SKM-1 treated with dmso at 0.1 percent for 144 hours (cell line): ENCODE measurements around the gene RPRD1B.
A peak's percentile ranks its signal among the peaks of the same experiment; 100 is the strongest.

ENCODE experiments used
- DNase-seq: peaks from one replicate; lab custom pipeline; 2025; ENCODE audit not compliant: unreplicated experiment; lab: John Stamatoyannopoulos, UW

Gene RPRD1B, protein sequence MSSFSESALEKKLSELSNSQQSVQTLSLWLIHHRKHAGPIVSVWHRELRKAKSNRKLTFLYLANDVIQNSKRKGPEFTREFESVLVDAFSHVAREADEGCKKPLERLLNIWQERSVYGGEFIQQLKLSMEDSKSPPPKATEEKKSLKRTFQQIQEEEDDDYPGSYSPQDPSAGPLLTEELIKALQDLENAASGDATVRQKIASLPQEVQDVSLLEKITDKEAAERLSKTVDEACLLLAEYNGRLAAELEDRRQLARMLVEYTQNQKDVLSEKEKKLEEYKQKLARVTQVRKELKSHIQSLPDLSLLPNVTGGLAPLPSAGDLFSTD

DNA sequence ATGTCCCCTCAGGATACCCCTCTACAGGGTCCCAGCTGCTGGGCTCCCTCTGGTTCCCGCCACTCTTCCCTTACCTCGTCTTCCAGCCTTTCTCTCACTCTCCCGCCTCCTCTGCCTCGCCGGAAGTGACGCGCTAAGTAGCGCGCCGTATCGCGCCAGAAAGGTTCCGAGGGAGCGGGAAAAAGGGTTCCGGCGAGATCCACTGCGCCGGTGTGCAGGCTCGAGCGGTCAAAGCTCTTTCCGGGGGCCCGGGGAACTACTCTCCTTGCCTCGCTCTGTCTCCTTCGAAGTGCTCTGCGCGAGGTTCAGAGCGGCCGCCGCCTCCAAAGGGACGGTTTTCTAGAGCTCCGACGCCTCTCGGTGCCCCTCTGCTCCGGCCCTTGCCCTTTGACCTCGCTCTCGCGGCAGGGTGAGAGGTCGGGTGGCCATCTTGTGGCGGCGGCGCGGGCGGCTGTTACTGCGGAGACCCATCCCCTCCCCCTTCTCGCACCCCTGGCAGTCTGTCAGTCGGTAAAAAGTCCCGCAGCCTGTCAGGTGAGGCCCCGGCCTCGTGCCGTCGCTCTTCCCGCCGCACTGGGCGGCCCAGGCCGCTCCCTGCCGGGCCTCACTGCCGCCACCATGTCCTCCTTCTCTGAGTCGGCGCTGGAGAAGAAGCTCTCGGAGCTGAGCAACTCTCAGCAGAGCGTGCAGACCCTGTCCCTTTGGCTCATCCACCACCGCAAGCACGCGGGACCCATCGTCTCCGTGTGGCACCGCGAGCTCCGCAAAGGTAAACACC lies at the start of gene RPRD1B, which contains the start of gene TTI1:
RPRD1B (plus strand) TSS at position 417 of the 778 bp plus-strand sequence; CDS start at position 619, 202 bp downstream.
TTI1 (minus strand) TSS at position 127 of the 778 bp plus-strand sequence. CDS start 19,640 bp downstream, outside the sequence.
- DNase-seq: peak; percentile 90

DNA sequence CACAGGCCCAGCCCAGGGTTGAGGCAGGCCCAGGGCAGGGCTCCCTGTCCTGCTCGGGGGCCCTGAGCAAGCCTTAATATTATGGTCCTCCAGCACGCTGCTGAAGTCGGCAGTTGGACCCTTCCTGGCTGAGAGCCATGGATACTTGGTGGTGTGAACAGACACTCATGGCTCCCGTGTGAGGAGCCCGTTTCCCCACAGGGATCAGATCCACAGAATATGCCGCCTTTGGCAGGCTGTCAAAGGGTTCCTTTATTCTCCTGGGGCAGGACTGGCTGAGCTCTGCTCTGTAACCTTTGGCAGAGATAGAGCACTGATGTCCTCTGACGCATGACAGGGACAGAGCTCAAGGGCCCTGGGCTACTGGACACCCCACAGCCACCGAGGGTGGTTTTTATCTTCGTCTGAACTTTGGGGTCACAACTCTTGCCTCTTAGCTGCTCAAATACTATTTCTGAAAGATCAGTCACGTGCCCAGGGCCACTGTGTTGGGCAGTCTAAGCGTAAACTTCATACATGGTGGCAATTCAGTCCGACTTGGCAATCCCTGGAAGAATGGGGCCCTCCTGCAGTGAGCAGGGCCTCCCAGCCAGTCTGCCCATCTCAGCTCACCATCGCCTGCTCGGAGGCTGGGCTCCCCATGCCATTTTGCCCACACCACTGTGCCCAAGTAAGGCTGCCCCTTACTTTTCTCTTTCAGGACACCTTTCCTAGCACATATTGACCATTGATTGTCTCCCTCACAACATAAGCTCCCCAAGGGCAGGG lies 49.3 kb upstream of the RPRD1B start:
- DNase-seq: no peak

DNA sequence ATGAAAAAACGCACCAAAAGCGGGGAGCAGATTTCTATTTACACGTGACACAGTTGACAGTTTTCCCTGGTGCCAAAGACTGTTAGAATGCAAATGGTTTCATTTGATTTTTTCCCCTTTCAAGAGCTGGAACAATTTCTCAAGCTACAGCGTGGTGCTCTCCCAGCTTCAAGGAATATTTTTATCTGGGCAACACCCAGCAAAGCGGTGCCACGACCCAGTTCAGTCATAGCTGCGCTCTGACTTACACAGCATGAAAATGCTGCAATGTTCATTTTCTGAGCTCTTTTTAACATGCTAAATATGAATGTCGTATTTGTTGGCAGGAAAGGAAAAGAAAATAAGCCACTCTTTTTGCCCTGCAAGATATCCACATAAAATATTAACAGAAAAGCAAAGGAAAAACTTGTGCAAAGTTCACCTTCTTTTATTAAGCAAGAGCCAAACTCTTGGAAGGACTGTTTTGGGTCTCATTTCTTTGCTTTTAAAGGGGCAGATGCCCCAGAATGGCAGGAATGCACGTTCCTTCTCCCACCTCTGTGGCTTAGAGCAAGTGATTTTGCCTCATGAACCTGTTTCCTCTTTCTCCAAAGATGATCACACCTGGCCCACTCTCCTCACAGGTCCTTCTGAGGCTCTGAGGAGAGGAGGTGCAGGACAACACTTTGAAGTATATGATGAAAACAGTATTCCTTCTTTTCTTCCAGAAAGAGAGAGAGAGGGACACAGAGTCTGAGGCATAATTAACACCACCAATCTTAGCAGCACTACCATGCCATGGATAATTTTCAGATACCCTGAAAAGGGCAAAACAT lies 47.3 kb upstream of the RPRD1B start:
- DNase-seq: no peak

DNA sequence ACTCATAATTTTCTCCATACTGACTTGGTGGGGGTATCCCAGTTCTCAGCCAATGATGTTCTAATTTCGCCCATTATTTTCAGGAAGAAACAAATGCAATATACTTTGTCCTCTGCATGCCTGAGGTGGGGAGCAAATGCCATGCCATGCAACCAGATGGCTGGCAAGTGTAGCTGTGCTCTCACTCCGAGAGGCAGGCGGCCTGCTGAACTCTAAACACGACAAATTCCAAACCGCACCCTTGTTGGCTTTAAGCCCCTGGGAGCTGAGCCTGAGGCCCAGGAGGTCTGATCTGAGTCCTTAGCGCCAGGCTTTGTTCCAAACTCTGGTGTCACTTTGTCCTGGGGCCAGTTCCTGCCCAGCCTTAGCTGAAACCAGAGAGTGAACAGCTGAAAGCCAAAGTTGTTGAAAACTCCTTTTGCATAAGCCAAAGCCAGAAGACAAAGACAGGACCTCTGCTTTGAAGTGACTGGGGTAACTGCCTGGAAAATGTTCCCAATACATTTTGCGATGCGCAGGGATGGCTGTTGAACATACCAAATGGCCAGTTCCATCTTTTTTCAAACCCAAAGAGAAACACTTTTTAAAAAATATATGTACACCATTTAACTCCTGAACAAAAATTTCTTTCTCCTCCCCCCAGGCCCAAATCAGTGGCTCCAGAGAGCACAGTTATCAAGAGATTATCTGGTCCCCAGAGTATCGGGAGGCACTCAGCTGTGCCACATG lies 46.5 kb upstream of the RPRD1B start:
- no peak for DNase-seq

DNA sequence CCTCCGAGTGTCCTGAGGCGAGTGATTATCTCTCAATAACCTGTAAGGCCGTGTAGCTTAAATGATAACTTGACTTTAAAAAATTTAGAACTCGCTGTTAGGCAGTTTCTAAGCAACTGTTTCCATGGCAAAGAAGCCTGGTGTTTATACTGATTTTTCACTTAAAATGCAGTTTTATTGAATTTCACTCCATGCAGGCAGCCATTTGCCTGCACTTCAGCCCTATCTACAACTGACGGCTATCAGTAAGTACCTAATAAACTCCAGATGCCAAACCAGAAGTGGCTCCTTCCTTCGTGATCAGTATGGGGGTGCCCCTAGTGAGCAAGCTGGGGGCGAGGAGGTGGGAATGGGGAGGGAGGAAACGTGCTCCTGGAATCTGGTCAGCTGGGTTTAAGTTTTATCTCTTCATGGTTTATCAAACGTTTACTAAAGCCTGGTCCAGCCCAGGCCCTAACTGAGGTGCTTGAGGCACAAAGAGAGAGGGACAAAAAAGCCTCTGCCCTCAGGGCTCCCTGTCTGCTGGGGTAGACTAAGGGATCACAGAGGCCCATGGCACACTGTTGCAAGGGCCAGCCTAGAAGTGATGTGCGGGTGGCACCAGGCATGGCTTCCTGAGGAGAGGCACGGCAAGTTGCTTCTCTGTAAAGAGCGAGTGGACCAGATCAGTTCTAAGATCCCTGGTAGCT lies 45.8 kb upstream of the RPRD1B start:
- DNase-seq: no peak

DNA sequence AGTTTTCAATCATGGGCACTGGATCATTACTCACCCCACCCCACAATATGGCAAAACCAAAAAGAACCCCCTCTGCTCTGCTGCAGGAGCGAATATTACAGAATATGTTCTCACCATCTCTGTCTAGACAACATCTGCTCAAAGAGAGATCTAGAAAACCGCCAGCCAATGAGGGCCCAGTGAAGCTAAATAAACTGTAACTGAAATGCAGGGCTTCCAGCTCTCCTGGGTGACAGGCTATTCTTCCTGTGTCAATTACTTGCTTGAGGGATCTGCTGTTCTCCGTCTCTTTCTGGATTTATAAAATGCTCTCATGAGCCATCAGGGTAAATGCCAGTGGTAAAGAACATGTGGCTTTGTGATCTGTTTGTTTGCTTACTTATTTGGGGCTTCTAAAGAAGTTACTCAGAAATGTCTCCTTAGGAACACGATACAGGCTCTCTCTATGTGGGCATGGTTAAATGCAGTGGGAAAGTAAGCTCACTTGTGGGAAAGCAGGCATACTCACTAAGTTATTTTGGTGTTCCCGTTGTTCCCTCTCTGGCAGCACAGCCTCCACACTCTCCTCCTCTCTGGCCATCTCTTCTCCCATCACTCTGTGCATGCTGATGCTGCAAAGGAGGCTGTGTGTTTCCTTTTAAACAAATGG lies 45.1 kb upstream of the RPRD1B start:
- DNase-seq: no peak

DNA sequence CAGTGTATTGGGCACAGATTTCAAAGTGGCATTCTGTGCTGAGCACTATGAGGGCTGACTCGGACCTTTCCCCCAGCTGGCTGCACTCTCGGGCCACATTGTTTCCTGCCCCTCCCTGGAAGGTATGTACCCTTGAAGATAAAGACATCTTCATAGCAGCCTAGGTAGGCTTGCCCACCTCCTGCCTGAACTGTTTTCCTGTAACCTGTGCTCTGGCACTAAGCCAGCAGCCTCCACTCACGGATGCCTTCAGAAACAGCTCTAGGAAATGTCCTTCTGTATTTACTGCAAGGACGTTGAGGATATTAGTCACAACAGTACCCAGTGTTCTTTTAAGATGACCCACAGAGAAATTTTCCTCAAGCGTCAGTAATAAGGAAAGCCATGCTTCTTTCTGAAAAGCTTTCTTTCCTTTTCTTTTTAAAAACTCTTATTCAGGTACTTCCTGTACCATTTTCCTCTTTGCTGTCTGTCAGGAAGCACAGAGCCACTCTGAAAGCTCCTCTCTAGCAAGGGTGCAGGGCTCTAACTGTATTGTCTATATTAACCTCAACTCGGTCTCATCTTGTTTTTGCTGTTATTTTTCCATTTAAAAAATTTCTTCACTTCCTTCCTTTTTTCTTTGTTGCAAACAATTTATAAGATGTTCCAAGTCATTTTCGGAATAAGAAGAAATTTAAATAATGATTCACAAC lies 43.8 kb upstream of the RPRD1B start:
- no peak for DNase-seq

DNA sequence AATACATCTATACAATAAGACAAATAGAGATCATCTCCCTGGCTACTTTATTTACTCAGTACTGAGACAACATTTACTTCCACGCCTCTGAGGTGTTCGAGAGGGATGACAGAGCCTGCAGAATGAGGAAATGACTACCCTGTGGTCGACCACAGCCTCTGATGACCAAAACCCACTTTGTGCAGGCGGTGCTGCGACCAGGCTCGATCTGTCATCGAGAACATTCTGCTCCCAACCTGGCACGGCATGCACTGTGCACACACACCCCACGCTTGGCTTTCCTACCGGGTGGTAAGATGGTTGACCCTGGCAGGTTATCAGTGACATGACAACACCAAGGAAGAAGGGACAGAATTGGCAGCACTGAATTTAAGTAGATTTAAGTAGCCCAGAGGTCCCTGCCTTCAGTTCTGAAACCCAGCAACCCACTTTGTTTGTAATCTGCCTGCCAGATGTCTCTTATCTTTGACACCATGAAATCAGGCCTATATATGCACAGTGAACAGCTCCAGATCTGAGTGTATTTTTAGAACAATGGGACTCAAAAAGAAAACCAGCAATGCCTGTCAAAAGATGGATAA lies 42.9 kb upstream of the RPRD1B start:
- DNase-seq: peak; percentile 84

DNA sequence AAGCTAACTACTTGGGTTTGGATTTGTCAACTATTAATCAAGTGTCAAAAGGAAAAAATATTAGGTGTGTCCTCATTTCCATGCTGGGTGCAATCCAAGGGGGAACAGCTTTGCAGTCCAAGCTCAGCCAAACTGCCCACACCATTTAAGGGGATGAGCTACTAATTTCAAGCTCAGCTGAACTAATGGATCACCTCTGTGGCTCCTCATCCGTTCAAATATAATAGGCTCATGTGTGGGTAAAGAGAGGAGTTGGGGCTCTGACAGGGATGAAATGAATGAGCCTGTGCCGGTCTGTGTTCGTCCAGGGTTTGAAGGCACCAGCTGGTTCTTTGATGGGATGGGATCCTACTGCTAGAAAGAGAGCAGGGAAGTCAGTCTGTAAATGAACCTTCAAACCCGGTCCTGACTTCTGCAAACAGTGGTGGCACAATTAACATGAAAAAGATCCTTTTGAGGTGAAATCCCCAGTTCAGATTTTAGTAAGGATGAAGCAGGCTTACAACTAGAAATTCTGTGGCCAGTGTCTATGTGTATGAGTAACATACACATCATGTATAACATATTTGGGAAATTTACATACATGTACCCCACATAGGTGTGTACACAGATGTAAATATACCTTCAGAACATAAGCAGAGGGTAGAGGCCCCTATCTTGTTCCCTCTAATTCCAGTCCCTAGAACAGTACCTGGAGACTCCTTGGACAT lies 42.2 kb upstream of the RPRD1B start:
- no peak for DNase-seq

DNA sequence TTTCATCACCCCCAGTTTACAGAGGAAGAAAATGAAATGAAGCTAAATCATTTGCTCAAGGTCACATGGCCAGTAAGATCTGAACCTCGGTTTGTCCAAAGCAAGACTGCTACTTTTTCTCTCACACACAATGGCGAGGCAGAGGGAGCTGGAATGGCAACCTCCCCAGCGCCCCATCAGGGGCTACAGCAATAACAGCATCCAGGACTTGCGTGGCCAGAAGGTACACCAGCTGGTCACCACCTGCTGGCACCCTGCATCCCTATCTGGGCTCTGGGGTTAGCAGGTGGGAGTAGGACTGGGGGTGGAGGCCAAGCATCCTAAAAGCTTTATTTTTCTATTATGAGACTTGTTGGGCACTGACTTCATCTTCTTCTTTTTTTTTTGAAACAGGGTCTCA lies 41.6 kb upstream of the RPRD1B start:
- no peak for DNase-seq

DNA sequence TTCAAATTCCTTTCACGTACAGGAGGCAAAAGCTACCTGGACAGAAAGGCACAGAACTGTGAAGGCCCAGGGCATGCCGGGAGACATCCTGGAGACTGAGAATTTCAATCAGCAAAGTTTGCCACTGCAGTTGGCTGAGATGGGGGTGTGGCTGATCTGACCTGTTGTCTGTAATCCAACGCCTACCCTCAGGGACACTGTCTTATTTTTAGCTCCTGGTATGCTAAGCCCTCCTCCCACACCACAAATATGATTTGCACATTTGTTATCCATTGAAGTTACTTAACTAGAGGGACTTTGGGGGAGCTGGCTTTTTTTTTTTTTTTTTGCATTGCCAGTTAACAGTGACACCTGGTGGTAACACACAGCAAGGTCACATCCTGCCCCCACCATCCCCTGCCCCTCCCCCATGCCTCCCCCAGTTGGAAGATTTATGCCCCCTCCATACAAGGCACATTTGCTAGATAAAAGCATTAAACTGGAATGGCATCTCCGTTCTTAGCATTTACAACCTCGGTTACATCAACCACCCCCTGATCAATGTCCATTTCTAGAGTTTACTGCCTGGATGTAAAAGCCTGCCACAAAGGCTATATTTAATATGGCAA lies 40.6 kb upstream of the RPRD1B start:
- peak; percentile 4 for DNase-seq

DNA sequence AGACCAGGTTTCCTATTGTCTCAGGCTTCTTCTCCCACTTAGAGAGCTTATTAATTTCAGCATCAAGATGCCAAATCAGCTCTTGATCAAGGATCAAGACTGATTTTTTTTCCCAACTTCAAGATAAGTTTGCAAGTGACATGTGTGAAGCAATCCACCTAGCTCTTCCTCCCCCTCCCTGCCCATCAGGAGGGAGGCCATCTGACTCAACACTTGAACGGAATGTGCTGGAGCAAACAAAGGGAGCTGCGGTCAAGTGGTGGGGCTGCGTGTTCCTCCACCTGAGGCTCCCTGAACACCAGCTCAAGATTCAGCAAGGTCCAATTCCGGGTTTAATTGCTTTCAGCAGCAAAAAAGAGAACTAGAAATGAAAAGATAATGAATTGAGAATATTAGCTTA lies 39.0 kb upstream of the RPRD1B start:
- no peak for DNase-seq

DNA sequence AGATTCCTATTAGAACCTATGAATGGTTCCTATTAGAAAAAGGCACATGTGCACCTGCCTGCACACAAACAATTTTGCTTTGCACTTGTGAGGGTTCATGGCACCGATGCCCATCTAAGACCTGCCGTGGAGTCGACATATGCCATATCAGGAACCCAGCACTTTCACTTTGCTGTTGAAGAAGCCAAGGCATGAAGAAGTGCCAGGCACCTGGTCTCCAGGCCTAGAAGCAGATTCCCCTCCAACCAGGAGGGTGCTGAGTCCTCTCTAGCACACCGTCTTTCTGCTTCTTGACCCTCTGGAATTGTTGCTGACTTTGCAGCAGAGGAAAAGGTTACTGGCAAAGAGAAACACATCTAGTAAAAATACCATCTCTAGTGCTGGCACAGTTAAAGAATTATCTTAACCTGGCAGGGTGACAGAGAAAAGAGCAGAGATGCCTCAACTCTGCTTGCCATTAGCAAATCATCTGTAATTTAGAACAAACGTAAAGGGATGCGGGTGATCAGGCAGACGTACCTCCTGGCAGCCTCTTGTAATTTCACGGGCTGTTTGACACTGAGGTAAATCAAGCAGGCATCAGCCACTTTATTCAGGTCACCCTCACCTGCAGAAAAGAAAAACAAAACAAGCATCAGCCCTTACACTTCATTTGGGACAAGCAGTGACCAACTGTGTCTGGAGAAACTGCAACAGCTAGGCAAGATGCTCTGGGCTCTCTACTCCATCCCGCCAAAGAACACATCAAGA lies 37.5 kb upstream of the RPRD1B start:
- DNase-seq: no peak

DNA sequence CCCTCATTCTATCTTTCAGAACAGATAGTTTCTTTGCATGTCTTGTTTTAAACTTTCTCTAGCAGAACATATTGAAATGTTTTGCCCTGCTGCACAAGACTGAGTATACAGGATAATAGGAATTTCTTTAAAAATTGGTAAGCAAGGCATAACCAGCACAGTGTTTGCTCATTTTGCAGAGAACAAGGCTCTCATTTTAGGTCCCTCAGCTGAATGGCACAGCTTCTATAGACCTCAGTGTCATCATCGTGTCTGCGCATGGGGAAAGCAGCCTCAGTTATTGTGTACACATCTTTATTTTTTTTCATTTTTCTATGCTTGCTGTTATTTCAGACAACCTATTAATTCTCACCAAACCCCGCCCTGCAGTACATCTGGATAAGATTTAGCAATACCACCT lies 36.0 kb upstream of the RPRD1B start:
- DNase-seq: no peak

DNA sequence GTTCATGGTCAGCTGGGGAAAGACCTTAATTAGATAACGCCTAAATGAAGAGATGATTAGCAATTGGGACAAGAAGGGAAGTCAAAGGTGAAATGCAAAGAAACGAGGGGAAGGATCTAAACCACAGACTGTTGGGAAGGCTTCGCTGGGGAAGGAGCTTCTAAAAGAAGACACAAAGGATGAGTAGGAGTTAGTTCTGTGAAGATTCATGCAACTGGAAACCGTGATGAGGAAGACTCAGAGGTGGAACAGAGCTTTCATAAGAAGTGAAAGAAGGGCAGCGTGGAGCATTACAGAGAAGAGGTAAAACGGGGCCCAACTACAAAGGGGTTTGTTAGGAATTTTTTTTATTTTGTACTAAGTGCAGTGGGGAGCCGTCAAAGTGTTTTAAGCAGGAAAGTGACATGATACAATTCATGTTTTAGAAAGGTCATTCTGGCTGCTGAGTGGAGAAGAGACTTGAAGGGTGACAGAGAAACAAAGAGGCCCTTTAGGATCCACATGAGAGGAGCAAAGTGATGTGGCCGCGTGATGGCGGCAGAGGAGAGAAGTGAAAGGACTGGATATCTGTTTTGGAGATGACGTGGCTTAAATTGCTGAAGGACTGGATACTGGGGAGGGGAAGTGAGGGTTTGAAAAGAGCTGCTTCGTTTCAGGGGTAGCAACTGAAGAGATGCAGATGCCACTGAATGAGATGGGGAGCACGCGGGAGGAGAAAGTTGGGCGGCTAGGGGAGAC lies 33.9 kb upstream of the RPRD1B start:
- no peak for DNase-seq

DNA sequence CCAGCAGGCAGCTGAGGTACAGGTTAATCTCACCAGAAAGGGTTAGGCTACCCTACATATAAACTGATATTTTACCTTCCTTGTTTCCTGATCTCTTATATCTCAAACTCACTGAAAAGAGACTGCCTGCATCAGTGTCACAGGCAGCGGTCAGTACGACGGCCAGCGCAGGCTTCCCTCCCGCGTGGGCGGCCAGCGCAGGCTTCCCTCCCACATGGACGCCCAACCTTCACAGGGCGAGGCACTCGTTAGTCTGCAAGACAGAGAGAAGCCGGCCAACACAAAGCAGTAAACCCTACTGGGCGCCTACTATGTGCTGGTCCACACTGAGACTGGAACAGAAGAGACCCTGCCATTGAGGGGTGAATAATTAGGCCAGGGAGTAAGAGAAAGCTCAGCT lies 33.3 kb upstream of the RPRD1B start:
- no peak for DNase-seq
